Liver (tissue), 2 donors: ENCODE data around the gene FAM151A.

Experiments
- YY1 ChIP-seq: IDR thresholded peaks from 2 replicates; pipeline ENCODE4 v1.6.1; 2016; ENCODE audit warnings: antibody characterized with exemption, mild to moderate bottlenecking
- TF ChIP-seq, protein P1 (sequence below): fragments of 150-350 bp; IDR thresholded peaks from 2 replicates; pipeline ENCODE4 v1.5.1; 2017; ENCODE audit warnings: improper control_type of control experiment, low read depth, low read length; ENCODE audit not compliant: missing input control
- donor health status: healthy.

DNA sequence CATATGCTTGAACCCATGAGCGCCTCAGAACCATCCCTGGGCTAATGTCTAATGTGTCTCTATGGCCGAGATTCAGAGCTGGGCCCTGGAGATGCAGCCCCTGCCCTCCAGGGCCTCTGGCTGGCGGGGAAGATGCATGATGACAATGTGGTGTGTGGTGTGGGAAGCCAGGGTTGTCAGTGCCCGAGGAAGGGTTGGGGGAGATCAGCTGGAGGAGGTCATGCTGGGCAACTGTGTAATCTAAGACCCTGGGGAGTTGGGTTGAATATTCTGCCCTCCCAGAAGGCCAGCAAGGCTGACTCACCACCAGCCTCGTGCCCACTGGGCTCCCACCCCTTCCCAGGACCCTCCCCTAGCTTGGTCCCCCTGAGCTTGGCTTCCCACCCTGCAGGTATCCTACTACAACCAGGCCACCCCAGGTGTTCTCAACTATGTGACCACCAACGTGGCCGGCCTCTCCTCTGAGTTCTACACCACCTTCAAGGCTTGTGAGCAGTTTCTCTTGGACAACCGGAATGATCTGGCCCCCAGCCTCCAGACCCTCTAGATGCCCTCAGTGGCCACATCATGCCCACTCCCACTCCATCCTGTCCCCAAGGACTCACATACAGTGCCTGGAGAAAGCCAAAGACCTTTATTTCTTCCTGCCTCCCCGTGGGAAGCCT is 14.6 kb downstream of the FAM151A start:
- TF ChIP-seq, protein P1, sequence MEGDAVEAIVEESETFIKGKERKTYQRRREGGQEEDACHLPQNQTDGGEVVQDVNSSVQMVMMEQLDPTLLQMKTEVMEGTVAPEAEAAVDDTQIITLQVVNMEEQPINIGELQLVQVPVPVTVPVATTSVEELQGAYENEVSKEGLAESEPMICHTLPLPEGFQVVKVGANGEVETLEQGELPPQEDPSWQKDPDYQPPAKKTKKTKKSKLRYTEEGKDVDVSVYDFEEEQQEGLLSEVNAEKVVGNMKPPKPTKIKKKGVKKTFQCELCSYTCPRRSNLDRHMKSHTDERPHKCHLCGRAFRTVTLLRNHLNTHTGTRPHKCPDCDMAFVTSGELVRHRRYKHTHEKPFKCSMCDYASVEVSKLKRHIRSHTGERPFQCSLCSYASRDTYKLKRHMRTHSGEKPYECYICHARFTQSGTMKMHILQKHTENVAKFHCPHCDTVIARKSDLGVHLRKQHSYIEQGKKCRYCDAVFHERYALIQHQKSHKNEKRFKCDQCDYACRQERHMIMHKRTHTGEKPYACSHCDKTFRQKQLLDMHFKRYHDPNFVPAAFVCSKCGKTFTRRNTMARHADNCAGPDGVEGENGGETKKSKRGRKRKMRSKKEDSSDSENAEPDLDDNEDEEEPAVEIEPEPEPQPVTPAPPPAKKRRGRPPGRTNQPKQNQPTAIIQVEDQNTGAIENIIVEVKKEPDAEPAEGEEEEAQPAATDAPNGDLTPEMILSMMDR: no peak
- no peak for TF ChIP-seq YY1
